Measurements from ENCODE around the gene GPATCH2L. TPM values are rescaled to one million over a fixed set of nuclear protein-coding genes. Genes with fewer than 3 reads are reported as not detected.

Gene GPATCH2L
- total and polyA plus RNA-seq, 2 of the 13 experiments (the other 11 are each of a cell fraction or from before 2014, with no cell fraction given), result 14.4 to 29.0 TPM

GRCh38 chr14:76138119-76138757, 13.5 kb upstream of the GPATCH2L start:
- Histone ChIP-seq H4K20me1 (ENCODE audit: insufficient read depth, low read length) (no peaks in the 10 kb centered on the region), H3K27me3 (ENCODE audit: control insufficient read depth in 1 of 2, insufficient read depth in 2 of 2, low read length in 2 of 2) (peaks cover 4 to 54% of the 10 kb centered on the region in 2 experiments), H3K27ac (ENCODE audit: extremely low read length, insufficient read depth, low read length) (no peak overlapping the region), H3K4me2 (ENCODE audit: low read depth, low read length) (peak overlapping the region; percentile 53), H3K9me3 (ENCODE audit: low read length) (no peaks in the 10 kb centered on the region; the same call in 1 of the 2 replicates), H3K4me3 (replicated peaks in 1 of 3; ENCODE audit: insufficient read depth in 1 of 3, low read depth in 2 of 3, low read length in 3 of 3) (peak overlapping the region in 2 of 3 experiments; percentile 26 to 40; a peak in 2 of 6 replicates), H3K4me1 (ENCODE audit: insufficient read depth, low read length) (no peaks in the 10 kb centered on the region), H3K36me3 (replicated peaks in 1 of 2; ENCODE audit: control insufficient read depth in 1 of 2, insufficient read depth in 2 of 2, low read length in 2 of 2) (no peaks in the 10 kb centered on the region), H2AFZ (ENCODE audit: low read length) (no peak overlapping the region), H3K9ac (ENCODE audit: insufficient read depth, low read depth, low read length) (no peak overlapping the region), H3K79me2 (ENCODE audit: insufficient read depth, low read length) (no peaks in the 10 kb centered on the region)
- no peak for DNase-seq (ENCODE audit: low spot score)
- CTCF ChIA-PET (ENCODE audit: low intra/inter-chr PET ratio, low total read pairs), result no interaction called here
- in situ Hi-C loops (cut with HindIII; ENCODE audit: extremely low pct_ligation_motif_present, low pct_unique_long_range_greater_than_20kb) (no loop called here), intact Hi-C loops (cut with micrococcal nuclease; ENCODE audit: unreplicated experiment) (no loop called here)
- WGBS (ENCODE audit: low lambda C conversion rate), result 20% methylated on average over 24 of the region's 24 CpGs
- no peak for FAIRE-seq
- no TSS peak for BruUV-seq (replicated peaks)
- TF ChIP-seq SP4 (CRISPR knock-in tag; IDR thresholded peaks at IDR 0.05) (no peak), ZNF558 (CRISPR knock-in tag; IDR thresholded peaks at IDR 0.05; ENCODE audit: borderline replicate concordance) (no peak), ZFP36 (IDR thresholded peaks at IDR 0.05; ENCODE audit: borderline replicate concordance, low read depth, low read length, partially characterized antibody) (peak; percentile 61)
- POLR2A ChIA-PET, result no interaction called here
- no peak for ATAC-seq

DNA sequence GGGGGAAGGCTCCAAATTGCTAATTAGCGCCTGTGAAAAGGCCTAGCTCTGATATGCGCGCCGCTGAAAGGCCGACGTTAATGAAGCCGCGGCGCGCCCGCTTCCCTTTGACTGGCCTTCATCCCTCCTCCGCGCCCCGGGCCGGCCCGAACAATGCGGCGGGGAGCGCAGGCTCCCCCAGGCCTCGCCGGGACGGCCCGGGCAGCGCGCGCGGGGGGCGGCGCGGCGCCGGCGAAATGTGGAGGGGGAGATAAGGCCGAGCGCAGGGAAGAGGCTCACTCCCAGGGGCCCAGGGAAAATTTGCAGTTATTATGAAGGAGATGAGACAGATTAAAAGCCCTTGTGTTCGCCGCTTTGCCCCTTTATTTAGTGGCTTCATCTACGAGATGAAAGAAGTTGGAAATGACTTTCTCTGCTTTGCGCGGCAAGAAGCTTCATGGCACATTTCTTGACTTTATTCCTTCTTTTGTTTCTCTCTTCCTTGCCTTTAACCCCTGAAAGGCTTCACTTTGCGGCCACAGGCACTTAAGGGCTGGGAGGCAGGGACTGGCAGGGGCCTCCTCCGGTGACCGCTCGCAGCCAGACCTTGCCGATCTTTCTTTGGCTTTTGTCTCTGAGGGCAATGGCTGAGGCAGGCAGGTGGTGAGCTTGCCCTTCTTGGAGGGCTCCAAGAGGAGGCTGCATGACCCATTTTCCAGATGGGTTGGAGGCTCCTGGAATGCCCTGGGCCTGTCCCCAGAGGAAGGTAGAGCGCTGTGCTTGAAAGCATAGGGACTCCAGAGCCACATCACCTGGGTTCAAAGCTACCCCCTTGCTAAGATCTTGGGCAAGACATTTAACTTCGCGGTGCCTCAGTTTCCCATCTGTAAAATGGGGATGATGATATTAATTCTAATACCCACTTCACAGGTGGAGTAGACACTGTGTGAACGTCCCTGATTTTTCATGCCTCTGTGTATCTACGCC, 12.7 kb upstream of the GPATCH2L start:
- Histone ChIP-seq H2AFZ (ENCODE audit: low read length) (no peak overlapping the region), H3K27ac (ENCODE audit: extremely low read length, insufficient read depth, low read length) (no peak overlapping the region), H3K27me3 (ENCODE audit: control insufficient read depth in 1 of 2, insufficient read depth in 2 of 2, low read length in 2 of 2) (peaks cover 4 to 52% of the 10 kb centered on the region in 2 experiments), H4K20me1 (ENCODE audit: insufficient read depth, low read length) (no peaks in the 10 kb centered on the region), H3K36me3 (replicated peaks in 1 of 2; ENCODE audit: control insufficient read depth in 1 of 2, insufficient read depth in 2 of 2, low read length in 2 of 2) (no peaks in the 10 kb centered on the region), H3K9me3 (ENCODE audit: low read length) (no peaks in the 10 kb centered on the region; the same call in 1 of the 2 replicates), H3K4me3 (replicated peaks in 1 of 3; ENCODE audit: insufficient read depth in 1 of 3, low read depth in 2 of 3, low read length in 3 of 3) (peak overlapping the region in 2 of 3 experiments; percentile 26 to 40; a peak in 2 of 6 replicates), H3K4me2 (ENCODE audit: low read depth, low read length) (peak overlapping the region; percentile 53), H3K79me2 (ENCODE audit: insufficient read depth, low read length) (no peaks in the 10 kb centered on the region), H3K4me1 (ENCODE audit: insufficient read depth, low read length) (no peaks in the 10 kb centered on the region), H3K9ac (ENCODE audit: insufficient read depth, low read depth, low read length) (no peak overlapping the region)
- TF ChIP-seq ASH2L (IDR thresholded peaks at IDR 0.05; ENCODE audit: insufficient read length, low read depth, low read length), result no peak
- TF ChIP-seq NBN (conservative IDR thresholded peaks at IDR 0.05), result no peak
- TF ChIP-seq, protein P1, sequence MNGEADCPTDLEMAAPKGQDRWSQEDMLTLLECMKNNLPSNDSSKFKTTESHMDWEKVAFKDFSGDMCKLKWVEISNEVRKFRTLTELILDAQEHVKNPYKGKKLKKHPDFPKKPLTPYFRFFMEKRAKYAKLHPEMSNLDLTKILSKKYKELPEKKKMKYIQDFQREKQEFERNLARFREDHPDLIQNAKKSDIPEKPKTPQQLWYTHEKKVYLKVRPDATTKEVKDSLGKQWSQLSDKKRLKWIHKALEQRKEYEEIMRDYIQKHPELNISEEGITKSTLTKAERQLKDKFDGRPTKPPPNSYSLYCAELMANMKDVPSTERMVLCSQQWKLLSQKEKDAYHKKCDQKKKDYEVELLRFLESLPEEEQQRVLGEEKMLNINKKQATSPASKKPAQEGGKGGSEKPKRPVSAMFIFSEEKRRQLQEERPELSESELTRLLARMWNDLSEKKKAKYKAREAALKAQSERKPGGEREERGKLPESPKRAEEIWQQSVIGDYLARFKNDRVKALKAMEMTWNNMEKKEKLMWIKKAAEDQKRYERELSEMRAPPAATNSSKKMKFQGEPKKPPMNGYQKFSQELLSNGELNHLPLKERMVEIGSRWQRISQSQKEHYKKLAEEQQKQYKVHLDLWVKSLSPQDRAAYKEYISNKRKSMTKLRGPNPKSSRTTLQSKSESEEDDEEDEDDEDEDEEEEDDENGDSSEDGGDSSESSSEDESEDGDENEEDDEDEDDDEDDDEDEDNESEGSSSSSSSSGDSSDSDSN (CRISPR knock-in tag; IDR thresholded peaks at IDR 0.05), result no peak
- 0 out of 2 replicates have a peak, but pooled peaks have one; percentile 8 for TF ChIP-seq GABPB1 (CRISPR knock-in tag; IDR thresholded peaks at IDR 0.05)
- TF ChIP-seq NFIC (IDR thresholded peaks at IDR 0.05; ENCODE audit: low read length), result no peak
- TF ChIP-seq WIZ (CRISPR knock-in tag; IDR thresholded peaks at IDR 0.05), result no peak
- TF ChIP-seq FOXO1 (CRISPR knock-in tag; IDR thresholded peaks at IDR 0.05), result no peak
- in situ Hi-C loops (cut with HindIII; ENCODE audit: extremely low pct_ligation_motif_present, low pct_unique_long_range_greater_than_20kb), result no loop called here
- intact Hi-C loops (cut with micrococcal nuclease; ENCODE audit: unreplicated experiment), result no loop called here
- FAIRE-seq (no peak), ATAC-seq (peak; percentile 76), DNase-seq (ENCODE audit: low spot score) (no peak)
- POLR2A ChIA-PET, result no interaction called here
- WGBS (ENCODE audit: low lambda C conversion rate), result 56% methylated on average over 18 of the region's 50 CpGs
- CTCF ChIA-PET (ENCODE audit: low intra/inter-chr PET ratio, low total read pairs), result no interaction called here
- BruUV-seq (replicated peaks), result no TSS peak
